ENCODE results near the gene NAV2.

GRCh38 chr11:19818619-19819018, 106.0 kb downstream of the NAV2 start:
- TF ChIP-seq CTCF (conservative IDR thresholded peaks at IDR 0.05 in 1 of 2, IDR thresholded peaks at IDR 0.05 in 1 of 2; ENCODE audit: extremely low read depth in 1 of 2, insufficient read depth in 1 of 2, low read depth in 1 of 2, low read length in 2 of 2), result no peak
- no peak for TF ChIP-seq EZH2 (IDR thresholded peaks at IDR 0.05; ENCODE audit: borderline replicate concordance, low read length)
